Stimulated activated CD8-positive, alpha-beta memory T cell treated with anti-CD3 and anti-CD28 coated beads, Interleukin-12 subunit alpha, Interleukin-12 subunit beta, amount 100 ng/mL, for 4 hours (primary cell): ENCODE measurements around the gene NIPAL4.

Experiments
- DNase-seq: peaks from one replicate; pipeline ENCODE4 v3.0.0-alpha.2; 2020; ENCODE audit warnings: low read depth

The NIPAL4 gene

GRCh38 chr5:157516626-157517325, 56.8 kb downstream of the NIPAL4 start:
- no peak for DNase-seq

- DNase-seq = no peak
Observed at GRCh38 chr5:157518963-157519362, 59.0 kb downstream of the NIPAL4 start.

- DNase-seq = no peak
Observed at GRCh38 chr5:157519579-157520253, 59.7 kb downstream of the NIPAL4 start.

DNA sequence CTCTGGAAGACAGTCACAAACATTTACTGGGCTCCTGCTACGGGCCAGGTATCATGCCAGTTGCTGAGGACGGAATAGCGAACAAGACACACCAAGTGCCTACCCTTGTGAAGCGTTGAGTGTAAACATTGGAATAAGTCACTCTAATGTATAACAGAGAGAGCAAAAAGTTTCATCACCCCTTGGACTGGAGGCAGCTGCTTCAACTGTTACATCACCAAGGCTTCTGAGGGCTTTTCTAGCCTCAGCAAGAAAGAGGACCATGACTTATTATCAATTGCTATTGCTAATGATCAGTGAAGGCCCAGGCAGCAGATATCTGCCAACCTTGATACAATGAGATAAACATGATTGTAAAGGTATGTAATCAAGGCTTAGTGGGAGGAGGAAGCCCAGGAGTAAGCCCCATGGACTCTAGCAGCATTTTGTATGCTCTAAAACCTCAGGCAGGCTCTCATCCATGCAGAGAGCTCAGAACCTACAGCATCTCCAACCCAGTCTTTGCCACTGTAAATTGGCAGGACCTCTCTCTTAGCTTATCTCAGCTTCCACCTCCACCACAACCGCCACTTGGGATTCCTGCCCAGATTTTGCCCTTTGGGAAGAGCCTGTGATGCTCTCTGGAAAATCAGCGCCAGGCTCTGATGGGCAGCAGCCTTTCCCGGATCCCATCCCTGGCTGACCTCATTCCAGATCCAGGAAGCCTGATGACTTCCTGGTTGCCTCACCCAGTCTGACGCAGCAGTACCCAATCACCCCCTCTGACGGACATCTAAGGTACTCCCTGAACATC, 61.1 kb downstream of the NIPAL4 start:
- DNase-seq = no peak

- DNase-seq = no peak
Observed at GRCh38 chr5:157521704-157522029, 61.7 kb downstream of the NIPAL4 start.

GRCh38 chr5:157523976-157524375, 64.0 kb downstream of the NIPAL4 start:
- DNase-seq = no peak
